Smooth muscle cell (in vitro differentiated cells): Measurements from ENCODE around the gene IQCK. TPM values are rescaled to one million over a fixed set of nuclear protein-coding genes. Genes with fewer than 3 reads are reported as not detected.

Experiments used
- DNase-seq: peaks from one replicate; lab custom pipeline; 2025; ENCODE audit not compliant: unreplicated experiment; lab: John Stamatoyannopoulos, UW
- H2AFZ ChIP-seq: fragments of 200-600 bp; sonication (generic); 2 replicates; pipeline ENCODE4 v1.6.0; 2016; ENCODE audit warnings: antibody characterized with exemption, low read depth, mild to moderate bottlenecking
- H3F3A ChIP-seq: fragments of 200-600 bp; sonication (generic); 2 replicates; pipeline ENCODE4 v1.6.0; 2017; ENCODE audit warnings: antibody characterized with exemption, low read depth
- H3K27ac ChIP-seq: fragments of 200-600 bp; sonication (generic); 2 replicates; pipeline ENCODE4 v1.5.1; 2016; ENCODE audit warnings: low read depth, mild to moderate bottlenecking
- H3K27me3 ChIP-seq: fragments of 200-600 bp; sonication (generic); 2 replicates; pipeline ENCODE4 v1.6.1; 2016; ENCODE audit warnings: low read depth, mild to moderate bottlenecking
- H3K36me3 ChIP-seq: fragments of 200-600 bp; sonication (generic); 2 replicates; pipeline ENCODE4 v1.5.1; 2016; ENCODE audit warnings: low read depth
- H3K4me1 ChIP-seq: fragments of 200-600 bp; sonication (generic); 2 replicates; pipeline ENCODE4 v1.5.1; 2016; ENCODE audit warnings: low read depth
- H3K4me2 ChIP-seq: fragments of 200-600 bp; sonication (generic); 2 replicates; pipeline ENCODE4 v1.6.0; 2016; ENCODE audit warnings: mild to moderate bottlenecking
- H3K4me3 ChIP-seq: fragments of 200-600 bp; sonication (generic); 2 replicates; pipeline ENCODE4 v1.5.1; 2016; ENCODE audit warnings: mild to moderate bottlenecking
- H3K79me2 ChIP-seq: fragments of 200-600 bp; sonication (generic); 2 replicates; pipeline ENCODE4 v1.6.0; 2016; ENCODE audit warnings: low read depth, mild to moderate bottlenecking
- H3K9ac ChIP-seq: fragments of 200-600 bp; sonication (generic); 2 replicates; pipeline ENCODE4 v1.6.0; 2016; ENCODE audit warnings: low read depth
- H3K9me3 ChIP-seq: fragments of 200-600 bp; sonication (generic); replicated peaks from 2 replicates; pipeline ENCODE4 v1.5.1; 2016; ENCODE audit warnings: low read depth
- H4K20me1 ChIP-seq: fragments of 200-600 bp; sonication (generic); 2 replicates; pipeline ENCODE4 v1.6.0; 2016; ENCODE audit warnings: low read depth
- WGBS: methylation state at CpG from one replicate; pipeline ENCODE4 v1.1.7; 2016; ENCODE audit warnings: low lambda C conversion rate; 5-methylcytosine and 5-hydroxymethylcytosine counted together
- polyA plus RNA-seq: library from polyadenylated mRNA; unstranded; fragments of >200 nt; fragmentation: Nextera tagmentation; extraction: Ambion mirVana; gene quantifications from 2 replicates; pipeline ENCODE4 v1.2.1, GENCODE V29; 2016
- total RNA-seq: library from RNA; depleted of rRNA; stranded (reverse); fragments of >200 nt; gene quantifications from 2 replicates; pipeline ENCODE4 v1.2.3, GENCODE V29; 2014
- TF ChIP-seq, protein P1 (sequence below): fragments of 200-600 bp; sonication (generic); IDR thresholded peaks from 2 replicates; pipeline ENCODE4 v1.5.1; 2017; ENCODE audit warnings: borderline replicate concordance, mild to moderate bottlenecking, antibody characterized with exemption; ENCODE audit not compliant: insufficient read depth, poor library complexity, severe bottlenecking

Gene IQCK
- total and polyA plus RNA-seq, 2 experiments from 2014 or later, result 11.2 to 14.6 TPM

DNA sequence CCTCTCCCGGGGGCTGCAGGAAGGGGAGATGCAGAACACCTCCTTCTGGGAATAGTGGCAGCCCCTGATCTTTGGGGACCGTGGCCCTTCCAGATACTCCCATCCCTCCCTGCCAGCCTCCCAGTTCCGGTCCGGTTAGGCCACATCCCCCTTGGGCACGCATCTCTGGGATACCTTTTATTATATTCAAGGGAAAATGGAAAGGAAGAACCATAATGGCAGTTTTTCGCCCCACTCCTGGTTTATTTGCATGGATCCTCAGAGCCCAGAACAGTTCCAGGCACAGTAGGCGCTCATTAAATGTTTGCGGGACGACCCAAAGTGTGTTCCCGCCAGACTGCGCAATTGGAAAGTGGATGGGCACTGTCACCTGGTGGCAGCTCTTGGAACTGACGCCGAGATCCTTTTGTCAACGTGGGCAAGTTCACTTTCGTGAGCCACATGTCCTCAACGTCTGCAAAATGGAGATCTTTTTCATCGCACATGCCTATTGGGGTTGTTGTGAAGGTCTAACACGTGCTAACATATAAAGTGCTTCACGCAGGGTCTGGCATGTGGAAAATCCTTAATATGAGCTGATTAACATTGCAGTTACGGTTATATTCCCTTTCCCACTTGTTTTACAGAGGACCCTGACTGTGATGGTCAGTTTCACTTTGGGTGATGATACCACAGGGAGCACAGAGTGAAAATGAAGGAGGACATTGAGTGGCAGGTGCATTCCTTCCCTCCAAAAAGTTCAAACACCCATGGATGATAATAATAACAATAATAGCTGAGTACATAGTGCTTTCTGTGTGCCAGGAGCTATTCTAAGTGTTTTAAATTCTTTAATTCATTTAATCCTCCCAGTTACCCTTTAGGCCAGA is 168.2 kb downstream of the IQCK start:
- TF ChIP-seq, protein P1, sequence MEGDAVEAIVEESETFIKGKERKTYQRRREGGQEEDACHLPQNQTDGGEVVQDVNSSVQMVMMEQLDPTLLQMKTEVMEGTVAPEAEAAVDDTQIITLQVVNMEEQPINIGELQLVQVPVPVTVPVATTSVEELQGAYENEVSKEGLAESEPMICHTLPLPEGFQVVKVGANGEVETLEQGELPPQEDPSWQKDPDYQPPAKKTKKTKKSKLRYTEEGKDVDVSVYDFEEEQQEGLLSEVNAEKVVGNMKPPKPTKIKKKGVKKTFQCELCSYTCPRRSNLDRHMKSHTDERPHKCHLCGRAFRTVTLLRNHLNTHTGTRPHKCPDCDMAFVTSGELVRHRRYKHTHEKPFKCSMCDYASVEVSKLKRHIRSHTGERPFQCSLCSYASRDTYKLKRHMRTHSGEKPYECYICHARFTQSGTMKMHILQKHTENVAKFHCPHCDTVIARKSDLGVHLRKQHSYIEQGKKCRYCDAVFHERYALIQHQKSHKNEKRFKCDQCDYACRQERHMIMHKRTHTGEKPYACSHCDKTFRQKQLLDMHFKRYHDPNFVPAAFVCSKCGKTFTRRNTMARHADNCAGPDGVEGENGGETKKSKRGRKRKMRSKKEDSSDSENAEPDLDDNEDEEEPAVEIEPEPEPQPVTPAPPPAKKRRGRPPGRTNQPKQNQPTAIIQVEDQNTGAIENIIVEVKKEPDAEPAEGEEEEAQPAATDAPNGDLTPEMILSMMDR, result peak; percentile 100
- WGBS, result 28% methylated on average over 20 of the region's 20 CpGs
- Histone ChIP-seq H3F3A (no peaks in the 10 kb centered on the region), H4K20me1 (no peaks in the 10 kb centered on the region), H3K79me2 (peaks cover 6% of the 10 kb centered on the region), H3K27me3 (no peaks in the 10 kb centered on the region), H3K9ac (no peak overlapping the region), H3K4me2 (peak overlapping the region; percentile 34), H3K9me3 (no peaks in the 10 kb centered on the region), H3K36me3 (no peaks in the 10 kb centered on the region), H2AFZ (peak overlapping the region; percentile 81), H3K4me3 (no peak overlapping the region), H3K27ac (no peak overlapping the region), H3K4me1 (peaks cover 14% of the 10 kb centered on the region)
- DNase-seq, result peak; percentile 33

DNA sequence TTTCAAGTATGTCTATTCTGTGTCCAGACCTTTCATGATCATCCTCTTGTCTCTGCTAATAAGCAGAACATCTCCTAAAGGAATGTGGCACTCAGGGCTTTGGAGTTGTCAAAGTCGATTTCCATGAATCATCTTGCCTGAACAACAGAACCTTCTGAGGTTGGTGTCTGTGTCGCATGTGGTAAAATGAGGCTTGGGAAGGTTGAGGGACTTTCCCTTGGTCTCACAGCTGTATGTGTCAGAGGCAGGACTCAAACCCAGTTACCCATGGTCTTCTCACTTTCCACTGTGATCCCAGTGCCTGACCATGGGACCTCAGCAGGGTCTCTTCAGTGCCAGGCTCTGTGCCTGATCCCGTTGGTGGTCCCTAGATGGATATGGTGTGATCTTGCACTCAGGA is 170.8 kb downstream of the IQCK start:
- Histone ChIP-seq H2AFZ (no peak overlapping the region), H3K79me2 (no peaks in the 10 kb centered on the region), H3K9me3 (no peaks in the 10 kb centered on the region), H3K36me3 (no peaks in the 10 kb centered on the region), H4K20me1 (no peaks in the 10 kb centered on the region), H3K9ac (no peak overlapping the region), H3K4me1 (no peaks in the 10 kb centered on the region), H3K27me3 (no peaks in the 10 kb centered on the region), H3K4me3 (no peak overlapping the region), H3F3A (no peaks in the 10 kb centered on the region), H3K27ac (no peak overlapping the region), H3K4me2 (no peak overlapping the region)
- 77% methylated on average over 3 of the region's 3 CpGs for WGBS
- no peak for DNase-seq
- TF ChIP-seq, protein P1, result no peak

DNA sequence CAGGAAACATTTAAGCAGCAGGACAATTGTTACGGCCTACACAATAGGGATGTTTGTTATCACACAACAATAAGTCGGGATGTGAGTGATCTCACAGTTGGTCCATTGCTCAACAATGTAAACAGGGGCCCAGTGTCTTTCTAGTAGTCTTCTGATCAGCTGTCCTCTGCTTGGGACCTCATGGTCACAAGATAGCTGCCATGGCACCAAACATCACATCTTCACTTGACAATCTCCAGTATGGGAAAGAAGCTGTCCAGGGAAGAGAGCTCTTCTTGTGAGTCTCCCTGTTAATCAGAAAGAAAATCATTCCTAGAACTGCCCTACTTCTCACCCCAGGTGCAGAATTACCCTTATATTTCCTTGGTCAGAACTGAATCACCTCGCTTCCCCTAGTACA is 172.8 kb downstream of the IQCK start:
- WGBS, result 96% methylated on average over 3 of the region's 3 CpGs
- Histone ChIP-seq H3K9ac (no peak overlapping the region), H3K79me2 (no peaks in the 10 kb centered on the region), H3F3A (no peaks in the 10 kb centered on the region), H2AFZ (no peak overlapping the region), H3K4me1 (no peaks in the 10 kb centered on the region), H4K20me1 (no peaks in the 10 kb centered on the region), H3K27ac (no peak overlapping the region), H3K9me3 (no peaks in the 10 kb centered on the region), H3K27me3 (no peaks in the 10 kb centered on the region), H3K4me3 (no peak overlapping the region), H3K36me3 (no peaks in the 10 kb centered on the region), H3K4me2 (no peak overlapping the region)
- DNase-seq, result no peak
- TF ChIP-seq, protein P1, result no peak

DNA sequence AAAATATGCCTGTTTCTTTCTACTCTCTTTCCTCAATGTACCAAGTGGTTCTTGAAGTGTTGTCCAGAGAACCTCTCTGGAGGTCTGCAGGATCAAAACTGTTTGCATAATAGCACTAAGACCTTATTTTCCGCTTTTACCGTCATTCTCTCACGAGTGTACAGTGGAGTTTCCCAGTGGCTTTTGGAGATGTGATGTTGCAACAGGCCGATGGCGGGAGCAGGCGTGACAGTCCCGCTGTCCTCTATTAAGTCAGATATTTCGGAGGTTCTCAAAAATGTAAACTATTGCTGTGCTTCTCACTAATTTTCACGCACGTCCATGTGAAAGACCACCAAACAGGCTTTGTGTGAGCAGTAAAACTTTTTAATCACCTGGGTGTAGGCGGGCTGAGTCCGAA is 174.8 kb downstream of the IQCK start:
- Histone ChIP-seq H2AFZ (no peak overlapping the region), H3F3A (no peaks in the 10 kb centered on the region), H3K4me2 (no peak overlapping the region), H3K36me3 (no peaks in the 10 kb centered on the region), H3K4me3 (no peak overlapping the region), H3K27me3 (no peaks in the 10 kb centered on the region), H3K4me1 (no peaks in the 10 kb centered on the region), H3K9ac (no peak overlapping the region), H3K9me3 (no peaks in the 10 kb centered on the region), H4K20me1 (no peaks in the 10 kb centered on the region), H3K79me2 (no peaks in the 10 kb centered on the region), H3K27ac (no peak overlapping the region)
- 91% methylated on average over 12 of the region's 12 CpGs for WGBS
- DNase-seq, result no peak
- TF ChIP-seq, protein P1, result no peak
